ENCODE data around the gene F2RL2.

DNA sequence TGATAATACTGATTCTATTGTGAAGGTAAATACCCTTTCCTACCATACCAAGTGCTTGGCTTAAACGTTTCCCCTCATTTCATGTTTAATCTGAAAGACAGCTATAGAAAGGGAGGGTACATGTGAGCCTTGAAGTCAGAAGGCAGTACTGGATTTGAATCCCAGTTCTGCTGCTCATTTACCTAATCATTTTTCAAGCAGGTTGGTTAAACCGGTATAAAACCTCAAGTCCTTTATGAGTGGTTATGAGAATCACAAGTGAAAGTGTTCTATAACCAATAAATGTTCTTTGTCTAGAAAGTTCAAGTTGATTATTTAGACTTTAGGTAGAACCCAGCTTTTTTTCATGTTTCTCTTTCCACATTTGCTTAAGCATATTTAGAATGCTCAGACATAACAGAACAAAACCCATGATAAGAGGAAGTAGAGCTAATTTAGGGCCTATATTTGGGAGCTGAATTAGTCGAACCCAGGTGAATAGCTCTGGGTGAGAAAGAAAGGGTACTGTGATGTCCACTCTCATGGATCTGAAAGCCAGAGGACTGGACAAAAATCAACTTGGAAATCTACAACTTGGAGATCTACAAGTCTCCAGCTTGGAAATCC is 29.7 kb upstream of the F2RL2 start:
- TF ChIP-seq, protein P1, sequence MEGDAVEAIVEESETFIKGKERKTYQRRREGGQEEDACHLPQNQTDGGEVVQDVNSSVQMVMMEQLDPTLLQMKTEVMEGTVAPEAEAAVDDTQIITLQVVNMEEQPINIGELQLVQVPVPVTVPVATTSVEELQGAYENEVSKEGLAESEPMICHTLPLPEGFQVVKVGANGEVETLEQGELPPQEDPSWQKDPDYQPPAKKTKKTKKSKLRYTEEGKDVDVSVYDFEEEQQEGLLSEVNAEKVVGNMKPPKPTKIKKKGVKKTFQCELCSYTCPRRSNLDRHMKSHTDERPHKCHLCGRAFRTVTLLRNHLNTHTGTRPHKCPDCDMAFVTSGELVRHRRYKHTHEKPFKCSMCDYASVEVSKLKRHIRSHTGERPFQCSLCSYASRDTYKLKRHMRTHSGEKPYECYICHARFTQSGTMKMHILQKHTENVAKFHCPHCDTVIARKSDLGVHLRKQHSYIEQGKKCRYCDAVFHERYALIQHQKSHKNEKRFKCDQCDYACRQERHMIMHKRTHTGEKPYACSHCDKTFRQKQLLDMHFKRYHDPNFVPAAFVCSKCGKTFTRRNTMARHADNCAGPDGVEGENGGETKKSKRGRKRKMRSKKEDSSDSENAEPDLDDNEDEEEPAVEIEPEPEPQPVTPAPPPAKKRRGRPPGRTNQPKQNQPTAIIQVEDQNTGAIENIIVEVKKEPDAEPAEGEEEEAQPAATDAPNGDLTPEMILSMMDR (IDR thresholded peaks at IDR 0.05), result no peak
- TF ChIP-seq POLR2A (IDR thresholded peaks at IDR 0.05), result no peak

Measured in testis (tissue), 2 donors.